ENCODE data around the gene MATN4. TPM values are rescaled to one million over a fixed set of nuclear protein-coding genes. Genes with fewer than 3 reads are reported as not detected.

MATN4 gene
- total and polyA plus RNA-seq, 2 of the 13 experiments (the other 11 are each of a cell fraction or from before 2014, with no cell fraction given) = not detected

GRCh38 chr20:45347936-45348778 is 40.1 kb upstream of the MATN4 start, which contains the start of gene SDC4 (continued):
- TF ChIP-seq ZBTB4 (CRISPR knock-in tag; IDR thresholded peaks at IDR 0.05; ENCODE audit: borderline replicate concordance) (peak; percentile 81; the same call in 1 of the 2 replicates), ZNF776 (CRISPR knock-in tag; IDR thresholded peaks at IDR 0.05) (peak; percentile 77; the same call in 1 of the 2 replicates), SIN3A (IDR thresholded peaks at IDR 0.05; ENCODE audit: borderline replicate concordance, low read depth, low read length) (peak; percentile 87; the same call in 1 of the 2 replicates), ZBTB25 (CRISPR knock-in tag; IDR thresholded peaks at IDR 0.05) (peak; percentile 81), ZNF841 (CRISPR knock-in tag; IDR thresholded peaks at IDR 0.05; ENCODE audit: borderline replicate concordance) (no peak), E2F5 (CRISPR knock-in tag; conservative IDR thresholded peaks at IDR 0.05) (no peak; the same call in 1 of the 2 replicates), SYNCRIP (IDR thresholded peaks at IDR 0.05; ENCODE audit: insufficient read depth, low read depth, low read length) (no peak), E2F1 (CRISPR knock-in tag; IDR thresholded peaks at IDR 0.05) (no peak), ZNF792 (CRISPR knock-in tag; IDR thresholded peaks at IDR 0.05) (peak; percentile 94; the same call in 1 of the 2 replicates), ZNF543 (CRISPR knock-in tag; IDR thresholded peaks at IDR 0.05) (peak; percentile 91; the same call in 1 of the 2 replicates), ZNF253 (CRISPR knock-in tag; IDR thresholded peaks at IDR 0.05; ENCODE audit: borderline replicate concordance) (no peak), ZNF136 (CRISPR knock-in tag; IDR thresholded peaks at IDR 0.05; ENCODE audit: low read depth) (no peak), ZNF629 (CRISPR knock-in tag; conservative IDR thresholded peaks at IDR 0.05) (peak; percentile 95), HOMEZ (CRISPR knock-in tag; IDR thresholded peaks at IDR 0.05; ENCODE audit: low read depth) (no peak), ZNF775 (CRISPR knock-in tag; IDR thresholded peaks at IDR 0.05; ENCODE audit: borderline replicate concordance) (no peak), BHLHE40 (IDR thresholded peaks at IDR 0.05; ENCODE audit: low read length) (no peak; the same call in 1 of the 2 replicates), ZNF501 (CRISPR knock-in tag; IDR thresholded peaks at IDR 0.05) (peak; percentile 63), ZNF282 (IDR thresholded peaks at IDR 0.05; ENCODE audit: partially characterized antibody) (no peak), NCOR1 (IDR thresholded peaks at IDR 0.05; ENCODE audit: borderline replicate concordance, low read length) (no peak), ZNF567 (CRISPR knock-in tag; IDR thresholded peaks at IDR 0.05; ENCODE audit: borderline replicate concordance) (0 out of 2 replicates have a peak, but pooled peaks have one; percentile 57), ZNF569 (CRISPR knock-in tag; IDR thresholded peaks at IDR 0.05; ENCODE audit: borderline replicate concordance) (peak; percentile 51; the same call in 1 of the 2 replicates)
